ENCODE data around the gene SLC20A1.

DNA sequence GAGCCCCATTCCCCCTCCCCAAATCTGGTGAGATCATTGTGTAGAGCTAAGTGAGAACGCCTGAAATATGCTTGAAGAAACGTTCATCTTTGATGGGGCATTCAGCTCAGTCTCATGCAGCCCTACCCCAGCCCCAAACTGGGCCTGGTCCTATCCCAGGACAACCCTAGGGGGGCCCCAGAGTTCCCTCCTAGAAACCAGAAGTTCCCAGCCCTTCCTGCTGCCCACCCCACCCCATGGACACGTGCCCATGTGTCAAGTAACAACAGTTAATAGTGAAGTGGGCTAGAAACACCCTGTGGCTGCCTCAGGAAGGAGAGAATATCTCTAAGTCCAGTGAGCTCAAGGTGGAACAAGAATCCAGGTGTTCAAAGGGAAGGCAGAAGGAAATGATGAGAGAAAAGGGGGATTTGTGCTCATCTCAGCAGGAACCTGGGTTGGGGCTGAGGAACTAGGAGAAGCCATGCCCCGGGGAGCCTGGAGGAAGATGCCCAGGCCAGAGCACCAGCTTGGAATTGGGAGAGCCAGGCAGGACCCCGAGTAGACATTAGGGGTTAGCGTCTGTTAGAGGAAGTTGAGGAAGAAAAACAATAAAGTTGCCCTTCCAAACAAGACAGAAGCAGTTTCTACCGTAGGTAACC, 20.1 kb upstream of the SLC20A1 start:
- no peak for TF ChIP-seq YY1 (IDR thresholded peaks at IDR 0.05; ENCODE audit: low read depth)
- no peak for TF ChIP-seq TEAD4 (IDR thresholded peaks at IDR 0.05)
- no peak for TF ChIP-seq EGR1 (IDR thresholded peaks at IDR 0.05)
- TF ChIP-seq CEBPB (IDR thresholded peaks at IDR 0.05), result no peak
- no peak for TF ChIP-seq MAX (IDR thresholded peaks at IDR 0.05)
- no peak for TF ChIP-seq RAD21 (IDR thresholded peaks at IDR 0.05; ENCODE audit: low read depth)
- no peak for TF ChIP-seq TCF12 (IDR thresholded peaks at IDR 0.05; ENCODE audit: low read depth)
- no peak for TF ChIP-seq ZBTB7A (IDR thresholded peaks at IDR 0.05; ENCODE audit: low read depth)
- no peak for TF ChIP-seq NFIC (IDR thresholded peaks at IDR 0.05)
- TF ChIP-seq EP300 (IDR thresholded peaks at IDR 0.05; ENCODE audit: borderline replicate concordance), result no peak
- no peak for TF ChIP-seq REST (IDR thresholded peaks at IDR 0.05; ENCODE audit: low read depth)

Data from Ishikawa (cell line).